Calu3 (cell line): ENCODE data around the gene CD44. TPM values are rescaled to one million over a fixed set of nuclear protein-coding genes. Genes with fewer than 3 reads are reported as not detected.

Source experiments
- BruUV-seq: library from RNA; stranded (reverse); fragments of 400-500 nt; replicated peaks from 2 replicates; lab custom pipeline; 2021; lab: Mats Ljungman, UMichigan
- CTCF ChIA-PET: fragments of 300-600 bp; sonication (Branson Sonifier 250); formaldehyde crosslinking; loops from one replicate; lab custom pipeline; 2022; ENCODE audit warnings: antibody characterized with exemption; lab: Charles Lee
- DNase-seq: peaks from one replicate; pipeline ENCODE4 v3.0.0; 2022
- H3K27ac Mint-ChIP-seq: one replicate; pipeline ENCODE4 v1.8.0; 2022; ENCODE audit warnings: mixed read lengths; ENCODE audit not compliant: unreplicated experiment
- H3K27me3 Mint-ChIP-seq: one replicate; pipeline ENCODE4 v1.8.0; 2022; ENCODE audit warnings: mixed read lengths; ENCODE audit not compliant: unreplicated experiment
- H3K36me3 Mint-ChIP-seq: one replicate; pipeline ENCODE4 v1.8.0; 2022; ENCODE audit warnings: mild to moderate bottlenecking, moderate library complexity, mixed read lengths; ENCODE audit not compliant: insufficient read depth, unreplicated experiment
- H3K4me1 Mint-ChIP-seq: one replicate; pipeline ENCODE4 v1.8.0; 2022; ENCODE audit warnings: mild to moderate bottlenecking, low read depth, mixed read lengths; ENCODE audit not compliant: unreplicated experiment
- H3K4me3 Mint-ChIP-seq: one replicate; pipeline ENCODE4 v1.8.0; 2022; ENCODE audit warnings: mild to moderate bottlenecking, low read depth, moderate library complexity, mixed read lengths; ENCODE audit not compliant: unreplicated experiment
- H3K9me3 Mint-ChIP-seq: one replicate; pipeline ENCODE4 v1.8.0; 2022; ENCODE audit warnings: low read depth, mixed read lengths; ENCODE audit not compliant: unreplicated experiment
- intact Hi-C: fragments of 100-400 bp; cut with micrococcal nuclease; formaldehyde crosslinking; loops from one replicate; pipeline ENCODE4 v1.10.0; 2022; ENCODE audit not compliant: unreplicated experiment
- total RNA-seq: library from RNA; stranded (reverse); gene quantifications from 2 replicates; pipeline ENCODE4 v1.2.3, GENCODE V29; 2022
- TF ChIP-seq, protein P1 (sequence below): fragments of 200-600 bp; IDR thresholded peaks from one replicate; pipeline ENCODE4 v1.8.0; 2022; ENCODE audit warnings: antibody characterized with exemption; ENCODE audit not compliant: unreplicated experiment

CD44 gene
- total RNA-seq, 1 experiment from 2014 or later: 1,189 TPM

DNA sequence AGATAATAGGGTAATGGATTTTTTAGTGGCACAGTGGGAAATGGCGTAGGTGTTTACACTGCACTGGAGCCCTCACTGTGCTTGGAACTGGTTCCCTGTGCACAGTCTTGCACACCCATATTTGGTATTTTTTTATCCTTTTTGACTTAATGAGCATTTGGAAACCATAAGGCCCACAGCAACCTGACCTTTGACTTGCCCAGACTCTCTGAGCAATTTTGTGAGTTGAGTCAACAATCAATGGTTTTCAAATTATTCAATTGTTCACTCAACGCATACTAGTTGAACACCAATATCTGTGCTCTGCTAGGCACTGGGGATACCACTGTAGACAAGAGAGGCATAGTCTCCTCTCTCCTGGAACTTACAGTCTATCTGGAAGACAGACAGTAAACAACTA, 14.3 kb downstream of the CD44 start:
- Mint-ChIP-seq H3K36me3 (peaks cover 41% of the 10 kb centered on the region), H3K4me3 (no peak overlapping the region), H3K27ac (peak overlapping the region; percentile 27), H3K27me3 (no peaks in the 10 kb centered on the region), H3K4me1 (peaks cover 74% of the 10 kb centered on the region), H3K9me3 (peaks cover 2% of the 10 kb centered on the region)
- CTCF ChIA-PET: no interaction called here
- intact Hi-C loops: no loop called here
- TF ChIP-seq, protein P1, sequence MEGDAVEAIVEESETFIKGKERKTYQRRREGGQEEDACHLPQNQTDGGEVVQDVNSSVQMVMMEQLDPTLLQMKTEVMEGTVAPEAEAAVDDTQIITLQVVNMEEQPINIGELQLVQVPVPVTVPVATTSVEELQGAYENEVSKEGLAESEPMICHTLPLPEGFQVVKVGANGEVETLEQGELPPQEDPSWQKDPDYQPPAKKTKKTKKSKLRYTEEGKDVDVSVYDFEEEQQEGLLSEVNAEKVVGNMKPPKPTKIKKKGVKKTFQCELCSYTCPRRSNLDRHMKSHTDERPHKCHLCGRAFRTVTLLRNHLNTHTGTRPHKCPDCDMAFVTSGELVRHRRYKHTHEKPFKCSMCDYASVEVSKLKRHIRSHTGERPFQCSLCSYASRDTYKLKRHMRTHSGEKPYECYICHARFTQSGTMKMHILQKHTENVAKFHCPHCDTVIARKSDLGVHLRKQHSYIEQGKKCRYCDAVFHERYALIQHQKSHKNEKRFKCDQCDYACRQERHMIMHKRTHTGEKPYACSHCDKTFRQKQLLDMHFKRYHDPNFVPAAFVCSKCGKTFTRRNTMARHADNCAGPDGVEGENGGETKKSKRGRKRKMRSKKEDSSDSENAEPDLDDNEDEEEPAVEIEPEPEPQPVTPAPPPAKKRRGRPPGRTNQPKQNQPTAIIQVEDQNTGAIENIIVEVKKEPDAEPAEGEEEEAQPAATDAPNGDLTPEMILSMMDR: no peak
- no TSS peak for BruUV-seq
- DNase-seq: no peak

- Mint-ChIP-seq H3K4me3 (no peak overlapping the region), H3K27ac (peak overlapping the region; percentile 37), H3K9me3 (peaks cover 2% of the 10 kb centered on the region), H3K36me3 (peaks cover 44% of the 10 kb centered on the region), H3K4me1 (peaks cover 76% of the 10 kb centered on the region), H3K27me3 (no peaks in the 10 kb centered on the region)
- intact Hi-C loops: no loop called here
- BruUV-seq: no TSS peak
- TF ChIP-seq, protein P1: no peak
- CTCF ChIA-PET: interaction anchor here (0.7 kb wide), 1 partner anchor 135 kb away, joined by 3 read pairs; no protein-coding TSS in a partner anchor
- no peak for DNase-seq
Observed at GRCh38 chr11:35154952-35155351, 16.0 kb downstream of the CD44 start.

DNA sequence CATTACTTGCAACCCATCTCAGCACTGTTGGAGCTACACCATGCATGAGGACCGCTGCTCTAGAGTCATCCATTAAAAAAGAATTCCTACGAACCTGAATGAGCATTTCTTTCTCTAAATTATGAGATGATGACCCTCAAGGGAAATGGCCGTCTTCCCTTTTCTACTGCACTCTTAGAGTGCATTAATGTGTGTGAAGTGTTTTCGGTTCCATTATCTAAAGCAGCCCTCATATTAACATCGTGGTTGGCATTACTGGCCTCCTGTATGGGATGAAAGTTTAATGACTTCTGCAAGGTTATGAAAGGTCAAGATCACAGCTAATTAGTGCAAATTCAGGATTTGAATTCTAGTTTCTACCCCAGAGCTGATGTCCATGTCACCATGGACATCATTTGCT, 16.7 kb downstream of the CD44 start:
- intact Hi-C loops: no loop called here
- no peak overlapping the region for H3K4me3 Mint-ChIP-seq
- H3K9me3 Mint-ChIP-seq: peaks cover 2% of the 10 kb centered on the region
- no TSS peak for BruUV-seq
- DNase-seq: no peak
- H3K36me3 Mint-ChIP-seq: peaks cover 44% of the 10 kb centered on the region
- peaks cover 80% of the 10 kb centered on the region for H3K4me1 Mint-ChIP-seq
- no peak overlapping the region for H3K27ac Mint-ChIP-seq
- no peaks in the 10 kb centered on the region for H3K27me3 Mint-ChIP-seq
- CTCF ChIA-PET: no interaction called here
- TF ChIP-seq, protein P1: no peak

DNA sequence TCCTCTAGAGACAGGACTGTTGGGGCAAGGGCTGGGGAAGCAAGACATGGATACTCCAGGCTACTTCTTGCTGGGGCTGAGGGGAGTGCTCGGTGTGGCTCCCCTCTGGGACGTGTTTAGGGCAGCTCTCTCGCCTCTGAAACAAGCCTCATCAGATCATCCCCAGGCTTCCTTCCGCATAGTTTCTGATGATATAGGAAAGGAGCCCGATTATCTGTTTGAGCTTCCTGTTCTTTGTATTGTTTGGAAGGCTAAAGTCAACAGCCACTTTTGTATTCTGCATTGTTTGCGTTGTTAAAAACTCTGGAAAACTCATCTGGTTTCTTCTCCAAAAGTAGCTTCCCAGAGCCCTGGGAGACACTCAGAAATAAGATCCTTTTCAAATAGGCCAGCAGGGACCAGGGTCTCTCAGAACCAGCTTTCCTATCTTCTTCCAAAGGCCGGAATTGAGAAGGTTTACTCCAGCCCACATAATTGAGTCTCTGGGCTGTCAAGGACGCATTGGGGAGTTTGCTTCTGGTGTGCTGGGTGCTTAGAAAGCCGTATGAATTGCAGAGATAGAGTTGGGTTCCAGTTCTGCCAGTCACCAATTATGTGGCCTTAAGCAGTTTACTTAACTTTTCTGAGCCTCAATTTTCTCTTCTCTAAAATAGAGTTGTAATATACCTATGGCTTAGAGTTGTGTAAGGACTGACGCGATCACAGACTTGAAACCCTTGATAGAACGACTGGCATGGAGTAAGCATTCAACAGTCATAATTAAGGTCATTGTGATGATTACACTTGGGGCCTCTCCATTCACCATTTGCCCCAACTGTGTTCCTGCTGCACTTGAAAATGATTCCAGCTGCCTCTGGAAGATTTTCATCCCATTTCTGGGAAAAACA, 19.1 kb downstream of the CD44 start:
- Mint-ChIP-seq H3K27ac (peak overlapping the region; percentile 50), H3K27me3 (no peaks in the 10 kb centered on the region), H3K36me3 (peaks cover 58% of the 10 kb centered on the region), H3K4me1 (peaks cover 83% of the 10 kb centered on the region), H3K9me3 (no peaks in the 10 kb centered on the region), H3K4me3 (no peak overlapping the region)
- TF ChIP-seq, protein P1: no peak
- CTCF ChIA-PET: interaction anchor here (1.2 to 1.5 kb wide), 2 partner anchors 15 to 181 kb away, joined by 3 to 5 read pairs; no protein-coding TSS in a partner anchor
- DNase-seq: no peak
- intact Hi-C loops: no loop called here
- no TSS peak for BruUV-seq
